ENCODE results near the gene DLGAP1.
"Not testable (repeated sequence)": the region's sequence is repeated elsewhere in the genome, so short reads cannot be mapped to it uniquely, and the experiment has no call there.

DLGAP1 gene

DNA sequence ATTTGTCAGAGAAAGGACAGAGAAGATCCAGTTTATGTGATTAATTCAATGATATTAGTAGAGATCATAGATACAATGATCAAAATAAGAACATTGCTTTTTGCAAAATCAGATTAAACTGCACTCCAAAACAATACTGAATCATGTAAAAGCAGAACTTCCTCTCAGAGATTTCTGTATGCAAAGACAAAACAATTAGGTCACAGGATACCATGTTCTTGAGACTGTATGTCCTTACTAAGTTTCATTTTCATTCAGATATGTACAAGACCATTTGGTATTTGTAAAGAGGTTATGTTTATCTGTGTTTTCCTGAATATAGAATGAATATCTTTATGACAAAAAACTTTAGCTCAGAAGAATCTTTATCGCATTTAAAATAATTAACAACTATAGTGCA lies 161.8 kb downstream of the DLGAP1 start:
- DNase-seq (ENCODE audit: low spot score) (no peak), ATAC-seq (ENCODE audit: low read depth) (no peak)
- TF ChIP-seq, protein P1, sequence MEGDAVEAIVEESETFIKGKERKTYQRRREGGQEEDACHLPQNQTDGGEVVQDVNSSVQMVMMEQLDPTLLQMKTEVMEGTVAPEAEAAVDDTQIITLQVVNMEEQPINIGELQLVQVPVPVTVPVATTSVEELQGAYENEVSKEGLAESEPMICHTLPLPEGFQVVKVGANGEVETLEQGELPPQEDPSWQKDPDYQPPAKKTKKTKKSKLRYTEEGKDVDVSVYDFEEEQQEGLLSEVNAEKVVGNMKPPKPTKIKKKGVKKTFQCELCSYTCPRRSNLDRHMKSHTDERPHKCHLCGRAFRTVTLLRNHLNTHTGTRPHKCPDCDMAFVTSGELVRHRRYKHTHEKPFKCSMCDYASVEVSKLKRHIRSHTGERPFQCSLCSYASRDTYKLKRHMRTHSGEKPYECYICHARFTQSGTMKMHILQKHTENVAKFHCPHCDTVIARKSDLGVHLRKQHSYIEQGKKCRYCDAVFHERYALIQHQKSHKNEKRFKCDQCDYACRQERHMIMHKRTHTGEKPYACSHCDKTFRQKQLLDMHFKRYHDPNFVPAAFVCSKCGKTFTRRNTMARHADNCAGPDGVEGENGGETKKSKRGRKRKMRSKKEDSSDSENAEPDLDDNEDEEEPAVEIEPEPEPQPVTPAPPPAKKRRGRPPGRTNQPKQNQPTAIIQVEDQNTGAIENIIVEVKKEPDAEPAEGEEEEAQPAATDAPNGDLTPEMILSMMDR (IDR thresholded peaks at IDR 0.05; ENCODE audit: poor library complexity, severe bottlenecking), result no peak
- H3K4me3 ChIP-seq (ENCODE audit: severe bottlenecking), result no peak overlapping the region
- no peaks in the 10 kb centered on the region for H3K4me1 ChIP-seq (ENCODE audit: insufficient read depth, poor library complexity, severe bottlenecking)
- no peaks in the 10 kb centered on the region for H3K27me3 ChIP-seq (ENCODE audit: insufficient read depth, poor library complexity, severe bottlenecking)
- no peak overlapping the region for H3K27ac ChIP-seq (ENCODE audit: poor library complexity, severe bottlenecking)
- no peaks in the 10 kb centered on the region for H3K36me3 ChIP-seq (ENCODE audit: low read depth)
- peaks cover 2% of the 10 kb centered on the region for H3K9me3 ChIP-seq (ENCODE audit: severe bottlenecking)

DNA sequence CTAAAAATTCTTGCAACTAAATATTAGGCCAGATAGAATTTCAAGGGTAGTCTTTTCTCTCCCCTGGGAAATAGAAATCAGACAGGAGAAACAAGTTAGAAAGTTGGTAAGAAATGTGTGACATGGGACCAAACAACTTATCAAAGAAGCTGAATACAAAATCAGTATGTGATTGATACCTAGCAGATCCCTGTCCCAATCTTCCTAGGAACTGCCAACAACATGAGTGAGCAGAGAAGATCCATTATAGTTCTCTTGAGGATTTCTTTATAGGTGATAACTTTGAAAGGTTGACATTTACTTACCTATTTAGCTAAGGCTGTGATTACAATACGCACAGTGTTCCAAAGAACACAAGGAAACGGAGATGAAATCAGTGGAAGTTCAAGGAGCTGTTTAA lies 162.4 kb downstream of the DLGAP1 start:
- Histone ChIP-seq H3K36me3 (ENCODE audit: low read depth) (no peaks in the 10 kb centered on the region), H3K9me3 (ENCODE audit: severe bottlenecking) (peaks cover 2% of the 10 kb centered on the region), H3K4me3 (ENCODE audit: severe bottlenecking) (no peak overlapping the region), H3K4me1 (ENCODE audit: insufficient read depth, poor library complexity, severe bottlenecking) (no peaks in the 10 kb centered on the region), H3K27me3 (ENCODE audit: insufficient read depth, poor library complexity, severe bottlenecking) (no peaks in the 10 kb centered on the region), H3K27ac (ENCODE audit: poor library complexity, severe bottlenecking) (no peak overlapping the region)
- TF ChIP-seq, protein P1 (IDR thresholded peaks at IDR 0.05; ENCODE audit: poor library complexity, severe bottlenecking), result no peak
- ATAC-seq (ENCODE audit: low read depth) (no peak), DNase-seq (ENCODE audit: low spot score) (no peak)

DNA sequence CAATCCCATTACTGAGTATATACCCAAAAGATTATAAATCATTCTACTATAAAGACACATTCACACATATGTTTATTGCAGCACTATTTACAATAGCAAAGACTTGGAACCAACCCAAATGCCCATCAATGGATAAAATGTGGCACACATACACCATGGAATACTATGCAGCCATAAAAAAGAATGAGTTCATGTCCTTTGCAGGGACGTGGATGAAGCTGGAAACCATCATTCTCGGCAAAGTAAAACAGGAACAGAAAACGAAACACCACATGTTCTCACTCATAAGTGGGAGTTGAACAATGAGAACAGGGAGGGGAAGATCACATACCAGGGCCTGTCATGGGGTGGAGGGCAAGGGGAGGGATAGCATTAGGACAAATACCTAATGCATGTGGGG lies 167.8 kb downstream of the DLGAP1 start:
- ATAC-seq (ENCODE audit: low read depth); H3K27me3 ChIP-seq (ENCODE audit: insufficient read depth, poor library complexity, severe bottlenecking); H3K27ac ChIP-seq (ENCODE audit: poor library complexity, severe bottlenecking): not testable (repeated sequence)

DNA sequence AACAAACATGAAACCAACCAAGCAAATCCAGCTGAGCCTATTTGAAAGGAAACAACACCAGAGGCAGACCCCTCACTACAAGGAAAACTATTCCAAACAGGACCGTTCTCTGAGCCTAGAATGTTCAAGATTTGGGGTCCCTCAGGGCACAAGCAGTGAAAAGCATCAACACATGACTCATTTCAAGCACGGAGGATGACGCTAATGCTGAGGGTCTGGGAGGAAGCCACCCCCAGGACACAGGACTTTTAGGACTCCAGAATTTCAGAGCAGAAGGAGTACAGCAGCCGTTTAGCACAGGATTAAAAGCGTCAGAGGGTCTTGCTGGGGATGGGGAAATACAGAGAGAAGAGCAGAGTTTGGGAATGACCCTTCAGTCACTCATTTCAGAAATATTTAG lies 168.9 kb downstream of the DLGAP1 start:
- no peak overlapping the region for H3K4me3 ChIP-seq (ENCODE audit: severe bottlenecking)
- H3K9me3 ChIP-seq (ENCODE audit: severe bottlenecking), result no peaks in the 10 kb centered on the region
- ATAC-seq (ENCODE audit: low read depth), result no peak
- no peaks in the 10 kb centered on the region for H3K27me3 ChIP-seq (ENCODE audit: insufficient read depth, poor library complexity, severe bottlenecking)
- no peak for DNase-seq (ENCODE audit: low spot score)
- no peak overlapping the region for H3K27ac ChIP-seq (ENCODE audit: poor library complexity, severe bottlenecking)
- no peaks in the 10 kb centered on the region for H3K36me3 ChIP-seq (ENCODE audit: low read depth)
- H3K4me1 ChIP-seq (ENCODE audit: insufficient read depth, poor library complexity, severe bottlenecking), result no peaks in the 10 kb centered on the region
- TF ChIP-seq, protein P1 (IDR thresholded peaks at IDR 0.05; ENCODE audit: poor library complexity, severe bottlenecking), result no peak

More for the DNA sequence above, 167.8 kb downstream of the DLGAP1 start:
- DNase-seq (ENCODE audit: low spot score); H3K4me3 ChIP-seq (ENCODE audit: severe bottlenecking); H3K4me1 ChIP-seq (ENCODE audit: insufficient read depth, poor library complexity, severe bottlenecking); H3K9me3 ChIP-seq (ENCODE audit: severe bottlenecking); H3K36me3 ChIP-seq (ENCODE audit: low read depth): not testable (repeated sequence)

DNA sequence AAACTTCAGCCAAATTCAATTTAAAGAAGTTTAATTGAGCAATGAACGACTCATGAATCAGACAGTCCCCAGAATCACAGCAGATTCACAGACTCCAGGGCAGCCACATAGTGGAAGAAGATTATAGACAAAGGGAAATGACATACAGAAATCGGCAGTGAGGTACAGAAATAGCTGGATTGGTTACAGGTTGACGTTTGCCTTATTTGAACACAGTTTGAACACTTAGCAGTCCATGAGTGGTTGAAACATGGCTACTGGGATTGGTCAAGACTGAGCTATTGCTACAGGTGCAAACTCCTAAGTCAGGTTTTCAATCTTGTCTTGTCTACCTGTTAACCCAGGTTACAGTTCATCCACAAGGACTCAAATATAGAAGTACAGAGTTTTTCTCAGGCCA lies 169.6 kb downstream of the DLGAP1 start:
- DNase-seq (ENCODE audit: low spot score), result no peak
- ATAC-seq (ENCODE audit: low read depth), result no peak
- TF ChIP-seq, protein P1 (IDR thresholded peaks at IDR 0.05; ENCODE audit: poor library complexity, severe bottlenecking), result no peak
- Histone ChIP-seq H3K36me3 (ENCODE audit: low read depth) (no peaks in the 10 kb centered on the region), H3K27me3 (ENCODE audit: insufficient read depth, poor library complexity, severe bottlenecking) (no peaks in the 10 kb centered on the region), H3K4me1 (ENCODE audit: insufficient read depth, poor library complexity, severe bottlenecking) (no peaks in the 10 kb centered on the region), H3K4me3 (ENCODE audit: severe bottlenecking) (no peak overlapping the region), H3K9me3 (ENCODE audit: severe bottlenecking) (no peaks in the 10 kb centered on the region), H3K27ac (ENCODE audit: poor library complexity, severe bottlenecking) (no peak overlapping the region)

Measured in RWPE2 (cell line).